GM10266 (cell line): ENCODE data around the gene TP53I13.

Experiments
- DNase-seq: peaks from one replicate; pipeline ENCODE4 v3.0.0; 2012; ENCODE audit errors: extremely low spot score
- CTCF ChIP-seq: IDR thresholded peaks from 2 replicates; pipeline ENCODE4 v1.5.1; 2012; ENCODE audit warnings: mild to moderate bottlenecking, low read depth; ENCODE audit not compliant: control insufficient read depth, insufficient read depth; ENCODE audit errors: missing control alignments

The TP53I13 gene

GRCh38 chr17:29620779-29621500, 52.4 kb downstream of the TP53I13 start:
- no peak for TF ChIP-seq CTCF
- no peak for DNase-seq

- DNase-seq, result no peak
- TF ChIP-seq CTCF, result no peak
These were observed 53.3 kb downstream of the TP53I13 start for GRCh38 chr17:29621751-29622194.
